HepG2 (cell line): ENCODE results near the gene APEX1. TPM values are rescaled to one million over a fixed set of nuclear protein-coding genes. Genes with fewer than 3 reads are reported as not detected.
A peak's percentile ranks its signal among the peaks of the same experiment; 100 is the strongest.

ENCODE experiments used
- AKAP8 ChIP-seq: sonication (generic); formaldehyde crosslinking; IDR thresholded peaks from 2 replicates; pipeline ENCODE4 v1.5.1; 2020; ENCODE audit warnings: mild to moderate bottlenecking, missing genetic modification reagents
- CAMTA2 ChIP-seq: sonication (generic); formaldehyde crosslinking; IDR thresholded peaks from 2 replicates; pipeline ENCODE4 v1.4.0; 2020; ENCODE audit warnings: mild to moderate bottlenecking, missing genetic modification reagents, borderline replicate concordance
- CBFB ChIP-seq: sonication (generic); formaldehyde crosslinking; IDR thresholded peaks from 2 replicates; pipeline ENCODE4 v1.4.0; 2020; ENCODE audit warnings: missing genetic modification reagents
- E2F2 ChIP-seq: sonication (generic); formaldehyde crosslinking; IDR thresholded peaks from 2 replicates; pipeline ENCODE4 v1.4.0; 2020; ENCODE audit warnings: missing genetic modification reagents, borderline replicate concordance
- FOXP4 ChIP-seq: sonication (generic); formaldehyde crosslinking; IDR thresholded peaks from 2 replicates; pipeline ENCODE4 v1.4.0; 2020; ENCODE audit warnings: missing genetic modification reagents
- KDM1A ChIP-seq: IDR thresholded peaks from 2 replicates; pipeline ENCODE4 v1.6.1; 2016; ENCODE audit warnings: missing compliant biosample characterization
- MAFK ChIP-seq, 2 experiments: IDR thresholded peaks in 1 of 2; conservative IDR thresholded peaks in 1 of 2; 2 replicates each; pipeline ENCODE4 v1.6.1; 2011; ENCODE audit warnings: improper control_type of control experiment in 2 of 2, low read length in 2 of 2
- POGZ ChIP-seq: sonication (generic); formaldehyde crosslinking; IDR thresholded peaks from 2 replicates; pipeline ENCODE4 v1.4.0; 2020; ENCODE audit warnings: mild to moderate bottlenecking, missing genetic modification reagents
- TFE3 ChIP-seq: IDR thresholded peaks from 2 replicates; pipeline ENCODE4 v1.6.1; 2016
- ZBTB34 ChIP-seq: sonication (generic); formaldehyde crosslinking; IDR thresholded peaks from 2 replicates; pipeline ENCODE4 v1.8.0; 2022; ENCODE audit warnings: mild to moderate bottlenecking, missing genetic modification reagents
- ZNF430 ChIP-seq: sonication (generic); formaldehyde crosslinking; IDR thresholded peaks from 2 replicates; pipeline ENCODE4 v1.9.0; 2021; ENCODE audit warnings: mild to moderate bottlenecking, missing genetic modification reagents
- ZNF510 ChIP-seq: sonication (generic); formaldehyde crosslinking; IDR thresholded peaks from 2 replicates; pipeline ENCODE4 v1.4.0; 2020; ENCODE audit warnings: low read depth, mild to moderate bottlenecking, missing genetic modification reagents
- ZNF710 ChIP-seq: sonication (generic); formaldehyde crosslinking; IDR thresholded peaks from 2 replicates; pipeline ENCODE4 v1.5.0; 2020; ENCODE audit warnings: mild to moderate bottlenecking, missing genetic modification reagents, borderline replicate concordance
- ZNF792 ChIP-seq: IDR thresholded peaks from 2 replicates; pipeline ENCODE4 v1.6.1; 2016
- polyA plus RNA-seq, 8 experiments: library from polyadenylated mRNA; depleted of rRNA in 3 of 8; stranded (reverse) in 7 of 8; unstranded in 1 of 8; fragments of >200 nt; fragmentation: Illumina TruSeq in 4 of 8; extraction: Trizol in 4 of 8; gene quantifications; 2 replicates each; pipeline versions ENCODE4 v1.2.1 to v1.2.3, GENCODE V29; 2011 to 2016; ENCODE audit warnings: low read depth in 4 of 8, missing spikeins in 1 of 8, mixed read lengths in 1 of 8; ENCODE audit not compliant: insufficient read depth in 1 of 8
- total RNA-seq, 5 experiments: library from RNA; depleted of rRNA; stranded (reverse); fragments of >200 nt; fragmentation: Illumina TruSeq; extraction: Trizol; gene quantifications; 2 replicates each; pipeline ENCODE4 v1.2.3, GENCODE V29; 2016; ENCODE audit warnings: low read depth in 1 of 5
- TF ChIP-seq, protein P1 (sequence below): sonication (generic); formaldehyde crosslinking; IDR thresholded peaks from 2 replicates; pipeline ENCODE4 v1.8.1; 2022; ENCODE audit warnings: mild to moderate bottlenecking, missing genetic modification reagents
- TF ChIP-seq, protein P2 (sequence below): IDR thresholded peaks from 2 replicates; pipeline ENCODE4 v1.6.1; 2016; ENCODE audit warnings: low read depth, control low read depth

The APEX1 gene
- total and polyA plus RNA-seq, 2 of the 13 experiments (the other 11 are each of a cell fraction or from before 2014, with no cell fraction given) = 171 to 405 TPM

DNA sequence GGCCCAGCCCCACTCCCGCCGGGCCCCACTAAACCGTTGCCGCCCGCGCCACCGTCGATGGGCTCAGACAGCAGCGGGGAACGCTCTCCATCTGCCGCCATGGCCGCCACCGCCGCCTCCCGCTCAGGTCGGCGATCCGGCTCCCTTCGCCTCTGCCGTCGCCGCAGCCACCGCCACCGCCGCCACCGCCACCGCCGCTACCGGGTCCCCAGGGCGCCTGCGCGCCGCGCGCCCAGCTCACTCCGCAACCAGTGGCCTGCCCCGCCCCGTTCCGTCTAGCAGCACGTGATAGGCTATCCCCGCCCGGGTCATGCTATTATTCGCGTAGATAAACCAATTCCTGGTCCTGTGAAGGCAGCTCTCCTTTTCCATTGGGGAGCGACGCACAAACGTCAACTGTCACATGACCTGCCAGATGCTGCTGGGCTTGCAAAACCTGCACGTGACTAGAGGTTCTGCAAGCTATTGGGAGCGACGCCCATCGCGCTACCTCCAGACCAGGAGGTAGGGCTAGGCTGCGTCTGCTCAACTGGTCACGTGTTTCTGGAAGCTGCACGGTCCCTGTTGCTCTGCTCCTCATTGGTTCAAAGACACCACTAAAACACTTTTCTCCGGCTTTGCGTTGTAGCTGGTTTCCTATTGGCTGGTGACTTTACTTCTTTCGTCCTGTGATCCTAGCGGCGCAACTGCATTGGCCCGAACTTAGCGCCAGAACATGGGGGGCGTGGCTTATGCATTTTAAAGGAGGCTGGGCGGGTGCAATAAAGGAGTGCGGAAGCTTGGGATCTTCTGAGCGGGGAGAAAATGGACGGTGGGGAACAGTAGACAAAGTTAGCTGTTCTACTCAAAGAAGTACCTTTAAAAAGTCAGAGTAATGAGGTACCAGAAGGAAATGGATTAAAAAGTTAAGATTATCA is 6.5 kb downstream of the APEX1 start, which contains the start of gene PIP4P1 (continued):
- TF ChIP-seq FOXP4 (CRISPR knock-in tag) (peak; percentile 78), CAMTA2 (CRISPR knock-in tag) (no peak), E2F2 (CRISPR knock-in tag) (no peak), MAFK (conservative IDR thresholded peaks at IDR 0.05 in 1 of 2, IDR thresholded peaks at IDR 0.05 in 1 of 2; ENCODE audit: low read length in 2 of 2) (peak; percentile 85 to 91), ZNF792 (CRISPR knock-in tag) (peak; percentile 98), CBFB (CRISPR knock-in tag) (peak; percentile 77), TFE3 (CRISPR knock-in tag) (peak; percentile 99), POGZ (CRISPR knock-in tag) (peak; percentile 100), ZNF510 (CRISPR knock-in tag) (peak; percentile 99), KDM1A (0 out of 2 replicates have a peak, but pooled peaks have one; percentile 41), ZNF430 (CRISPR knock-in tag) (peak; percentile 60; the same call in 1 of the 2 replicates), ZNF710 (0 out of 2 replicates have a peak, but pooled peaks have one; percentile 16), ZBTB34 (CRISPR knock-in tag) (no peak), AKAP8 (CRISPR knock-in tag) (peak; percentile 74; the same call in 1 of the 2 replicates)
- TF ChIP-seq, protein P1, sequence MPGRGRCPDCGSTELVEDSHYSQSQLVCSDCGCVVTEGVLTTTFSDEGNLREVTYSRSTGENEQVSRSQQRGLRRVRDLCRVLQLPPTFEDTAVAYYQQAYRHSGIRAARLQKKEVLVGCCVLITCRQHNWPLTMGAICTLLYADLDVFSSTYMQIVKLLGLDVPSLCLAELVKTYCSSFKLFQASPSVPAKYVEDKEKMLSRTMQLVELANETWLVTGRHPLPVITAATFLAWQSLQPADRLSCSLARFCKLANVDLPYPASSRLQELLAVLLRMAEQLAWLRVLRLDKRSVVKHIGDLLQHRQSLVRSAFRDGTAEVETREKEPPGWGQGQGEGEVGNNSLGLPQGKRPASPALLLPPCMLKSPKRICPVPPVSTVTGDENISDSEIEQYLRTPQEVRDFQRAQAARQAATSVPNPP (CRISPR knock-in tag) = peak; percentile 93
- TF ChIP-seq, protein P2, sequence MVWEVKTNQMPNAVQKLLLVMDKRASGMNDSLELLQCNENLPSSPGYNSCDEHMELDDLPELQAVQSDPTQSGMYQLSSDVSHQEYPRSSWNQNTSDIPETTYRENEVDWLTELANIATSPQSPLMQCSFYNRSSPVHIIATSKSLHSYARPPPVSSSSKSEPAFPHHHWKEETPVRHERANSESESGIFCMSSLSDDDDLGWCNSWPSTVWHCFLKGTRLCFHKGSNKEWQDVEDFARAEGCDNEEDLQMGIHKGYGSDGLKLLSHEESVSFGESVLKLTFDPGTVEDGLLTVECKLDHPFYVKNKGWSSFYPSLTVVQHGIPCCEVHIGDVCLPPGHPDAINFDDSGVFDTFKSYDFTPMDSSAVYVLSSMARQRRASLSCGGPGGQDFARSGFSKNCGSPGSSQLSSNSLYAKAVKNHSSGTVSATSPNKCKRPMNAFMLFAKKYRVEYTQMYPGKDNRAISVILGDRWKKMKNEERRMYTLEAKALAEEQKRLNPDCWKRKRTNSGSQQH = 0 out of 2 replicates have a peak, but pooled peaks have one; percentile 30
